GM12801 (cell line): ENCODE measurements around the gene MAPK1.

Source experiments
- CTCF ChIP-seq: IDR thresholded peaks from one replicate; pipeline ENCODE4 v1.5.1; 2011; ENCODE audit warnings: control low read depth; ENCODE audit not compliant: insufficient read length; ENCODE audit errors: extremely low read depth

MAPK1 gene

GRCh38 chr22:21903283-21903682, 35.8 kb upstream of the MAPK1 start:
- TF ChIP-seq CTCF, result no peak

GRCh38 chr22:21902296-21903087, 35.0 kb upstream of the MAPK1 start:
- no peak for TF ChIP-seq CTCF

DNA sequence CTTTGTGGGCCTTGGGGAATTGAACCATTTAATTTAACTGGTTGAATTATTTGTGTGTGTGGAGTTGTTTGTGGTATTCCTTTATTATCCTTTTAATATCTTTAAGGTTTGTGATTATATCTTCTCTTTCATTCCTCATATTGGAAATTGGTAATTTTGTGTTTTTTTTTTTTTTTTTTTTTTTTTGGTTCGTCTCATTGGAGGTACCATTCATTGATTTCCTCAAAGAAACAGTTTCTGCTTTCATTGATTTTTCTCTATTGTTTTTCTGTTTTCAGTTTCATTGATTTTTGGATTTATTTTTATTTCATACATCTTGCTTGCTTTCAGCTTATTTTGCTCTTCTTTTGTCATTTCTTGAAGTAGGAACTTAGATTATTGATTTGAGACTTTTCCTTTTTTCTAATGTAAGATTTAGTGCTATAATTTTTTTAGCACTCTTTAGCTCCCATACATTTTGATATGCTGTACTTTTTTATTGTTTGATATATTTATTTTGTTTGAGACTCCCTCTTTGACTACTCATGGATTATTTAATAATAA, 31.0 kb upstream of the MAPK1 start:
- TF ChIP-seq CTCF, result no peak

GRCh38 chr22:21896951-21897513, 29.6 kb upstream of the MAPK1 start:
- no peak for TF ChIP-seq CTCF

DNA sequence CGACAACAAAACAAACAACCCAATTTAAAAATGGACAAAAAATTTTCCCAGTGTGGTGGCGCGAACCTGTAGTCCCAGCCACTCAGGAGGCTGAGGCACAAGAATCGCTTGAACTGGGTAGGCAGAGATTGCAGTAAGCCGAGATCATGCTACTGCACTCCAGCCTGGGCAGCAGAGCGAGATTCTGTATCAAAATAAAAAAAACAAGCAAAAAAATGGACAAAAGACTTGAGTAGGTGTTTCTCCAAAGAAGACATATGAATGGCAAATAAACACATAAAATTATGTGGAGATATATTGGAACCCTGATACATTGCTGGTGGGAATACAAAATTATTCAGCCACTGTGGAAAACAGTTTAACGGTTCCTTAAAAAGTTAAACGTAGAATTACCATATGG, 27.4 kb upstream of the MAPK1 start:
- no peak for TF ChIP-seq CTCF

- TF ChIP-seq CTCF, result no peak
Observed at GRCh38 chr22:21889251-21889990, 22.0 kb upstream of the MAPK1 start.

GRCh38 chr22:21887841-21888240, 20.4 kb upstream of the MAPK1 start:
- TF ChIP-seq CTCF, result no peak
